ENCODE data around the gene PCDHA13. TPM values are rescaled to one million over a fixed set of nuclear protein-coding genes. Genes with fewer than 3 reads are reported as not detected.

PCDHA13 gene, protein sequence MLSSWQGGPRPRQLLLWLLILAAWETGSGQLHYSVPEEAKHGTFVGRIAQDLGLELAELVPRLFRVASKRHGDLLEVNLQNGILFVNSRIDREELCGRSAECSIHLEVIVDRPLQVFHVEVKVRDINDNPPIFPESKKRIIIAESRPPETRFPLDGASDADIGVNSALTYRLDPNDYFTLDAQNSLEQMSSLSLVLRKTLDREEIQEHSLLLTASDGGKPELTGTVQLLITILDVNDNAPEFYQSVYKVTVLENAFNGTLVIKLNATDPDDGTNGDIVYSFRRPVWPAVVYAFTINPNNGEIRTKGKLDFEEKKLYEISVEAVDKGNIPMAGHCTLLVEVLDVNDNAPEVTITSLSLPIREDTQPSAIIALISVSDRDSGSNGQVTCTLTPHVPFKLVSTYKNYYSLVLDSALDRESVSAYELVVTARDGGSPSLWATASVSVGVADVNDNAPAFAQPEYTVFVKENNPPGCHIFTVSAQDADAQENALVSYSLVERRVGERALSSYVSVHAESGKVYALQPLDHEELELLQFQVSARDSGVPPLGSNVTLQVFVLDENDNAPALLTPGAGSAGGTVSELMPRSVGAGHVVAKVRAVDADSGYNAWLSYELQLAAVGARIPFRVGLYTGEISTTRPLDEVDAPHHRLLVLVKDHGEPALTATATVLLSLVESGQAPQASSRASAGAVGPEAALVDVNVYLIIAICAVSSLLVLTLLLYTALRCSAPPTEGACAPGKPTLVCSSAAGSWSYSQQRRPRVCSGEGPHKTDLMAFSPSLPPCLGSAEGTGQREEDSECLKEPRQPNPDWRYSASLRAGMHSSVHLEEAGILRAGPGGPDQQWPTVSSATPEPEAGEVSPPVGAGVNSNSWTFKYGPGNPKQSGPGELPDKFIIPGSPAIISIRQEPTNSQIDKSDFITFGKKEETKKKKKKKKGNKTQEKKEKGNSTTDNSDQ
- total RNA-seq: 0.11 and 0.13 TPM in 2 replicates

DNA sequence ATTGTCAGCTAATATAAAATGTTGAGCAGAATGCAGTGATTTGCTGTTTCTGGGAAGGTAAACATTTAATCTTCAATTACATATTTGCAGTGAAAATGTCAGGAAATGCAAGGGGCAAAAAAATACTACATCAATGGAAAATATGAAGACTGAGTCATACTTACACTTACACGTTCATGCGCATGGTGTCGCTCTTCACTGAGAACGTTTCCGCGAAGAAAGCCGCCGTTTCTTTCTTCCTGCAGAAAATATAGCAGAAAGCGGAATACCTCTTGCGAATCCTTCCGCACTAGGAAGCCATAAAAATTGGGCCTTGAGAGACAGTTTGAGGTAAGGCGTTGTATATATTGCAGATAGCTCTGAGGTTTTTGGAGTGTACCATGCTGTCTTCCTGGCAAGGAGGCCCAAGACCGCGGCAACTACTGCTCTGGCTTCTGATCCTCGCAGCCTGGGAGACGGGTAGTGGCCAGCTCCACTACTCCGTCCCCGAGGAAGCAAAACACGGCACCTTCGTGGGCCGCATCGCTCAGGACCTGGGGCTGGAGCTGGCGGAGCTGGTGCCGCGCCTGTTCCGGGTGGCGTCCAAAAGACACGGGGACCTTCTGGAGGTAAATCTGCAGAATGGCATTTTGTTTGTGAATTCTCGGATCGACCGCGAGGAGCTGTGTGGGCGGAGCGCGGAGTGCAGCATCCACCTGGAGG lies at the start of gene PCDHA13:
PCDHA13 (plus strand) TSS at position 236 of the 702 bp plus-strand sequence; CDS start at position 381, 145 bp downstream.

GRCh38 chr5:140833993-140834392 lies 47.9 kb upstream of the PCDHA13 start, which contains the start of gene PCDHA7:
TSS of gene PCDHA7 (plus strand) at chr5:140834269. CDS start at chr5:140834384, 115 bp downstream.

GRCh38 chr5:140840978-140841962 lies 40.7 kb upstream of the PCDHA13 start, which contains the start of gene PCDHA8:
TSS of gene PCDHA8 (plus strand) at chr5:140841187. CDS start at chr5:140841322, 135 bp downstream.

GRCh38 chr5:140848139-140849102 lies 33.5 kb upstream of the PCDHA13 start, which contains the start of gene PCDHA9:
TSS of gene PCDHA9 (plus strand) at chr5:140848382. CDS start at chr5:140848496, 114 bp downstream.

DNA sequence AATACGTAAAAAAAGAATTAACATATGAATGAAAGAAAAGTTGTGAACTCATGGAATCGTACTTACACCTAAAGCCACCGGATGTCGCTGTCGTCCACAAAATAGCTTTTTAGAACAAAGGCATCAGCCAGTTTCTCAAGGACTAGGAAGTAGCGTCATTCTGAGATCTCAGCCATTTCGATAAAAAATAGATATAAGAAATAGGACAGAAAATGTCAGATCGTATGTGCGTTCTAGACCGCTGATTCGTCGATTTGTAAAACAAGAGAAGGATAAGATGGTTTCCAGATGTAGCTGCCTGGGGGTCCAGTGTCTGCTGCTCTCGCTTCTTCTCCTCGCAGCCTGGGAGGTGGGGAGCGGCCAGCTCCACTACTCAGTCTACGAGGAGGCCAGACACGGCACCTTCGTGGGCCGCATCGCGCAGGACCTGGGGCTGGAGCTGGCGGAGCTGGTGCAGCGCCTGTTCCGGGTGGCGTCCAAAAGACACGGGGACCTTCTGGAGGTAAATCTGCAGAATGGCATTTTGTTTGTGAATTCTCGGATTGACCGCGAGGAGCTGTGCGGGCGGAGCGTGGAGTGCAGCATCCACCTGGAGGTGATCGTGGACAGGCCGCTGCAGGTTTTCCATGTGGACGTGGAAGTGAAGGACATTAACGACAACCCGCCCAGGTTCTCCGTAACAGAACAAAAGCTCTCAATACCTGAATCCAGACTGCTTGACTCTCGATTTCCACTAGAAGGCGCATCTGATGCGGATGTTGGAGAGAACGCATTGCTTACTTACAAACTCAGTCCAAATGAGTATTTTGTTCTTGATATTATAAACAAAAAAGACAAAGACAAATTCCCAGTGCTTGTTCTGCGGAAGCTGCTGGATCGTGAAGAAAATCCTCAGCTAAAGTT lies 25.9 kb upstream of the PCDHA13 start, which contains the start of gene PCDHA10:
PCDHA10 (plus strand) TSS at position 126 of the 903 bp plus-strand sequence; CDS start at position 278, 152 bp downstream.

DNA sequence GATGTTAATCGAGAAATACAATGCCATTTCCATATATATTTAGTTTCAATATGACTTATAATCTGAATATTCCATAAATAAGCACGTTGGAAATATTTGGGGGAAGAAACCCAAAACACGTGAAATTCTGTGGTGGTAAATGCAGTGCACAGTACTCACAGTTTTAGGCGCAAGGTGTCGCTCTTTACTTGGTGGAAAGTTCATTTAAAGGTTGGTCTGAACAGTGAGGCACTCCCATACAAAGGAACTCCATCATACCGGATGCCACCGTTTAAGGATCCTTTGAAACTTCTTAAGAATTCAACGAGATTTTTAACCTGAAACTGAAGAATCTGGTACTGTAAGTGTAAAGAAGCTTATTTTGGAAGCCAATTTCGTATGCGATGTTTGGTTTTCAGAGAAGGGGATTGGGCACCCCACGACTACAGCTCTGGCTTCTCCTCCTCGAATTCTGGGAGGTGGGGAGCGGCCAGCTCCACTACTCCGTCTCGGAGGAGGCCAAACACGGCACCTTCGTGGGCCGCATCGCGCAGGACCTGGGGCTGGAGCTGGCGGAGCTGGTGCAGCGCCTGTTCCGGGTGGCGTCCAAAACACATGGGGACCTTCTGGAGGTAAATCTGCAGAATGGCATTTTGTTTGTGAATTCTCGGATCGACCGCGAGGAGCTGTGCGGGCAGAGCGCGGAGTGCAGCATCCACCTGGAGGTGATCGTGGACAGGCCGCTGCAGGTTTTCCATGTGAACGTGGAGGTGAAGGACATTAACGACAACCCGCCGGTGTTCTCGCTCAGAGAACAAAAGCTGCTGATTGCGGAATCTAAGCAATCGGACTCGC lies 13.0 kb upstream of the PCDHA13 start, which contains the start of gene PCDHA11:
PCDHA11 (plus strand) TSS at position 237 of the 834 bp plus-strand sequence; CDS start at position 384, 147 bp downstream.

GRCh38 chr5:140875085-140876065 lies 6.5 kb upstream of the PCDHA13 start, which contains the start of gene PCDHA12:
TSS of gene PCDHA12 (plus strand) at chr5:140875308. CDS start at chr5:140875473, 165 bp downstream.

DNA sequence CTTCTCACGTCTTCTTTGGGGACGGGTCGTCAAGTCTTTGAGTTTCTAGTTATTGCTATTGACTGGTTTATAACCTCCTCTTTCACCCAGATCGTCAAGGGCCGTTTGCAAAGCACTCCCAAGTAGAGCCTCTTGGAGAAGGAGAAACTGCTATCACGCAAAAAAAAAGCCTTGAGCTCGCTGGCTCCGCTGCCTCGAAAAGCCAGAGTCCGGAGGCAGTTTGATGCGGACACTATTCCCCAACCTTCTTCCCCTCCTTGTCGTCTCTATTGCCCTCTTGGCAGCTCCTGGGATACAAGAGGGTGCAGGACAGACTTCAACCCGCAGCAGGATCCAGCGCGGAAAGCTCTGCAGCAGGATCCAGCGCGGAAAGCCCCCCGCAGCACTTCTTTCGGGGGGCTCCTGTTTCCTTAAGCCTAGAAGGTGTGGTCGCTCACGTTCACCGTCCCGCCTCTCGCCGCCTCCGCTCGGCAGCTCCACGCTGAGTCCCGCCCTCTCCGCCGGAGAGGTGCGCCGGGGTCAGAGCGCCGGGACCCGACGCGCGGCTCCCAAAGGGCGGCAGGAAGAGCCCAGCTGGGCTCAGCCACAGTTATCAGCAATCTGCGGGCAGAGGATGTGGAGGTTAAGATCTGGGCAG lies 44.0 kb downstream of the PCDHA13 start, which contains the start of gene PCDHAC1:
PCDHAC1 (plus strand) TSS at position 494 of the 637 bp plus-strand sequence. CDS start 594 bp downstream, outside the sequence.

Other genes starting within 250 kb of the PCDHA13 start
- 2.9 and 5.3 TPM in 2 replicates for gene CD14, start 248.9 kb upstream of the PCDHA13 start, total RNA-seq
- gene TMCO6, start 242.7 kb upstream of the PCDHA13 start, total RNA-seq: 7.7 and 26.5 TPM in 2 replicates
- 22.9 and 29.6 TPM in 2 replicates for gene NDUFA2, start 234.5 kb upstream of the PCDHA13 start, total RNA-seq
- 98.9 and 99.1 TPM in 2 replicates for gene IK, start 234.3 kb upstream of the PCDHA13 start, total RNA-seq
- gene WDR55, start 217.2 kb upstream of the PCDHA13 start, total RNA-seq: 21.5 and 24.4 TPM in 2 replicates
- gene DND1, start 208.5 kb upstream of the PCDHA13 start, total RNA-seq: 0.11 and 0.13 TPM in 2 replicates
- 47.3 and 49.1 TPM in 2 replicates for gene HARS1, start 190.8 kb upstream of the PCDHA13 start, total RNA-seq
- 24.4 and 28.6 TPM in 2 replicates for gene HARS2, start 190.7 kb upstream of the PCDHA13 start, total RNA-seq
- 43.1 and 52.0 TPM in 2 replicates for gene ZMAT2, start 181.7 kb upstream of the PCDHA13 start, total RNA-seq
- under 0.01 and 0.11 TPM in 2 replicates for gene PCDHA1, start 96.0 kb upstream of the PCDHA13 start, total RNA-seq
- gene PCDHA2, start 87.3 kb upstream of the PCDHA13 start, total RNA-seq: under 0.01 TPM in 1 of 2 replicates, not detected in the other
- gene PCDHA3, start 81.1 kb upstream of the PCDHA13 start, total RNA-seq: 0.11 and 0.26 TPM in 2 replicates
- gene PCDHA4, start 75.1 kb upstream of the PCDHA13 start, total RNA-seq: 0.26 and 0.32 TPM in 2 replicates
- gene PCDHA5, start 60.5 kb upstream of the PCDHA13 start, total RNA-seq: under 0.01 and 0.13 TPM in 2 replicates
- gene PCDHA6, start 54.2 kb upstream of the PCDHA13 start, total RNA-seq: 0.32 and 0.52 TPM in 2 replicates
- gene PCDHA7, start 47.9 kb upstream of the PCDHA13 start, total RNA-seq: 0.13 and 0.22 TPM in 2 replicates
- gene PCDHA8, start 40.9 kb upstream of the PCDHA13 start, total RNA-seq: 0.11 and 0.13 TPM in 2 replicates
- 0.11 and 0.26 TPM in 2 replicates for gene PCDHA9, start 33.7 kb upstream of the PCDHA13 start, total RNA-seq
- gene PCDHA10, start 26.2 kb upstream of the PCDHA13 start, total RNA-seq: 0.13 and 0.54 TPM in 2 replicates
- gene PCDHA11, start 13.2 kb upstream of the PCDHA13 start, total RNA-seq: 0.11 and 0.13 TPM in 2 replicates
- gene PCDHA12, start 6.8 kb upstream of the PCDHA13 start, total RNA-seq: 0.13 TPM in 1 of 2 replicates, not detected in the other
- under 0.01 and 0.13 TPM in 2 replicates for gene PCDHAC1, start 44.2 kb downstream of the PCDHA13 start, total RNA-seq
- 0.13 and 0.22 TPM in 2 replicates for gene PCDHAC2, start 84.4 kb downstream of the PCDHA13 start, total RNA-seq
- under 0.01 TPM in 1 of 2 replicates, not detected in the other for gene PCDHB1, start 169.2 kb downstream of the PCDHA13 start, total RNA-seq
- gene PCDHB2, start 212.5 kb downstream of the PCDHA13 start, total RNA-seq: 3.9 and 4.2 TPM in 2 replicates
- 0.97 and 1.0 TPM in 2 replicates for gene PCDHB3, start 218.3 kb downstream of the PCDHA13 start, total RNA-seq
- 1.8 and 2.1 TPM in 2 replicates for gene PCDHB4, start 239.7 kb downstream of the PCDHA13 start, total RNA-seq

Measured in articular chondrocyte of knee joint (primary cell).